GM12872 (cell line): ENCODE data around the gene OFD1.

Experiments
- TF ChIP-seq, protein P1 (sequence below): IDR thresholded peaks from 3 replicates; pipeline ENCODE4 v1.5.1; 2011; ENCODE audit warnings: low read depth, mild to moderate bottlenecking, low read length, moderate library complexity; ENCODE audit not compliant: insufficient read depth

The OFD1 gene

DNA sequence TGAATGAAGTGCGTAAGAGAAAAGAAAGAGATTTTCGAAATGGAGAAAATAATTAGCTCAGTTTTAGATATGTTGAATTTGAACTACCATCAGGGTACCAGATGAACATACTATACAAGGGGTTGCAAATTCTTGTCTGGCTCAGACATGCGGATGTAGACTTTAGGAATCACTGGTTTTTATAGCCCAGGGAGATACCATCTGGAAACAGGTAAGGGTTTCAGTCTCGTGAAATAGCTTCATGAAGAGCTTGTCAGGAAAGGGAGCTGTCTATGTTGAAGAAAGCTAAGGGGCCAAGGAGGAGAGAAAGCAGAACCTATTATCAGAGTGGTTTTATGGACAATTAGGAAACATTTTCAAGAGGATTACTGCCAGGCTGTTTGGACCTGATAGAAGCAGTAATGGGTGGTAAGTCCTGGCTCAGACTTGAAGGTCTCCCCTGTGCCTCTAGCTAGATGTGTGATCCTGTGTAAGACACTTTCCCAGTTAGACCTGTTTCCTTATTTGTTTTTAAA is 38.9 kb upstream of the OFD1 start:
- TF ChIP-seq, protein P1, sequence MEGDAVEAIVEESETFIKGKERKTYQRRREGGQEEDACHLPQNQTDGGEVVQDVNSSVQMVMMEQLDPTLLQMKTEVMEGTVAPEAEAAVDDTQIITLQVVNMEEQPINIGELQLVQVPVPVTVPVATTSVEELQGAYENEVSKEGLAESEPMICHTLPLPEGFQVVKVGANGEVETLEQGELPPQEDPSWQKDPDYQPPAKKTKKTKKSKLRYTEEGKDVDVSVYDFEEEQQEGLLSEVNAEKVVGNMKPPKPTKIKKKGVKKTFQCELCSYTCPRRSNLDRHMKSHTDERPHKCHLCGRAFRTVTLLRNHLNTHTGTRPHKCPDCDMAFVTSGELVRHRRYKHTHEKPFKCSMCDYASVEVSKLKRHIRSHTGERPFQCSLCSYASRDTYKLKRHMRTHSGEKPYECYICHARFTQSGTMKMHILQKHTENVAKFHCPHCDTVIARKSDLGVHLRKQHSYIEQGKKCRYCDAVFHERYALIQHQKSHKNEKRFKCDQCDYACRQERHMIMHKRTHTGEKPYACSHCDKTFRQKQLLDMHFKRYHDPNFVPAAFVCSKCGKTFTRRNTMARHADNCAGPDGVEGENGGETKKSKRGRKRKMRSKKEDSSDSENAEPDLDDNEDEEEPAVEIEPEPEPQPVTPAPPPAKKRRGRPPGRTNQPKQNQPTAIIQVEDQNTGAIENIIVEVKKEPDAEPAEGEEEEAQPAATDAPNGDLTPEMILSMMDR, result no peak

DNA sequence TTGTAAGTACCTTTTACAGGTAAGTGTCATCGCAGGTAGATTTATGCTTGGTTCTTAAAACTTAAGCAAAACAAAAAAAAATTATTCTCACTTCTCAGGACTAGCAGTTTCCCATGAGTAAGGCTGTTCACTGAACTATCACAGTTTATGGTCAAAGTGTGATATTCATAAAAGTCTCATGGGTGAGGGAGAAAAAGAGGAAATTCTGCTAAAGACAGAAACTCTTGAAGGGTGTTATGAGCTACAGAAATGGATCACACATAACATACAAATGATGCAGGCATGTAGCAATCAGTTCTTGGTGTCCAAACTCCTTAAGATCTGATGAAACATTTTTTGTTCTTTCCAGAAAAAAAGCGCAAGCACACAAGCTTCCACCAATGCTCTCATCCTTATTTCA is 37.1 kb upstream of the OFD1 start:
- TF ChIP-seq, protein P1, result no peak

DNA sequence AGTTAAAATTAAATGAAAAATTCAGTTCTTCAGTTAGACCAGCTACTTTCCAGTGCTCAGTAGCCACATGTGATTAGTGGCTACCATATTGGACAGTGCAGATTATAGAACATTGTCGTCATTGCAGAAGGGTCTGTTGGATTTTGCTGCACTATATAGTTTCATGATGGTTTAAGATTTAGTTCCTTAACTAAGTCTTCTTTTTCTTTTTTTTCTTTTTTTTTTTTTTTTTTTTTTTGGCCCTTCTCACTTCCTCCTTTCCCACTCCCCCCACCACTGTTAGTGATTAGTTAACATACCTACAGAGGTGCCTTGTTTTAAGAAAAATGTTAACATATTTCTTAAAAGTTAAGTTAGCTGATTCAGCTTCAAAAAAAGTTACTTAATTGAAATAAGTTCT is 36.6 kb upstream of the OFD1 start:
- TF ChIP-seq, protein P1, result no peak

DNA sequence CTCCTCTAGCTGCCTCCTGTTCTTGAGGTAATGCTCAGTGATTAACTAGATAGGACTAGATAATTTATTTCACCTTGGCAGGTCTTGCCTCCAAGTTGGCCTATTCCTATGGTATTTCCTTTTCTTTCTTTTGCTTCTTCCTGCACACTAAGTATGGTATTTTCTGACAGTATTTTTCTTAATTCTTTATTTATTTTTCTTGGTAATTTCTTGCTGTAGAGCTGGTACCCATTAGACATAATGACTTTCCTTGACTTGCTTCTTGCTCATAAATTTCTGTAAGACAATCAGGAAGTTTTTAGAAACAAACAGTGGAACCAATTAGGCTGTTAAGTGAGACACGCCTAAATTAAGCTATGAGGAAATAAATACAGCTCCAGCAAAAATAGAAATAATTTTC is 36.1 kb upstream of the OFD1 start:
- TF ChIP-seq, protein P1, result no peak

- TF ChIP-seq, protein P1, result no peak
Measured at GRCh38 chrX:13699183-13699826, 35.2 kb upstream of the OFD1 start.

DNA sequence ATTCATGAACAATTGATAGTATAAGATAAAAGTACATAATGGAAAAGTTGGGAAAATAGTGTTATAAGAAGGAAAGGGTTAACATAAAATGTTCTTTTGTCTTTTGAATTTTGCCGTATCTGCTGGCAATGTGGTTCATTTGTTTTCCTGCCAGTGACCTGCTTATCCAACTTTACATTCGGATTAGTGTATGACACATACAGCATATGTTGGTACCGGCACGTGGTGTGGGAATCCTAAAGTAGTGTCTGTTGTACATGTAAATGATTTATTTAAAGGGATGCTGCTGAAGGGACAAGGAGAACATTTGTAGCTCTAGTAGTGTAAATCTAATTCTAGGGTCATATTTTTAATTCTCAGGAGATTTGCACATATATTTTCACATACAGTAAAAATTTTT is 34.2 kb upstream of the OFD1 start:
- TF ChIP-seq, protein P1, result no peak

DNA sequence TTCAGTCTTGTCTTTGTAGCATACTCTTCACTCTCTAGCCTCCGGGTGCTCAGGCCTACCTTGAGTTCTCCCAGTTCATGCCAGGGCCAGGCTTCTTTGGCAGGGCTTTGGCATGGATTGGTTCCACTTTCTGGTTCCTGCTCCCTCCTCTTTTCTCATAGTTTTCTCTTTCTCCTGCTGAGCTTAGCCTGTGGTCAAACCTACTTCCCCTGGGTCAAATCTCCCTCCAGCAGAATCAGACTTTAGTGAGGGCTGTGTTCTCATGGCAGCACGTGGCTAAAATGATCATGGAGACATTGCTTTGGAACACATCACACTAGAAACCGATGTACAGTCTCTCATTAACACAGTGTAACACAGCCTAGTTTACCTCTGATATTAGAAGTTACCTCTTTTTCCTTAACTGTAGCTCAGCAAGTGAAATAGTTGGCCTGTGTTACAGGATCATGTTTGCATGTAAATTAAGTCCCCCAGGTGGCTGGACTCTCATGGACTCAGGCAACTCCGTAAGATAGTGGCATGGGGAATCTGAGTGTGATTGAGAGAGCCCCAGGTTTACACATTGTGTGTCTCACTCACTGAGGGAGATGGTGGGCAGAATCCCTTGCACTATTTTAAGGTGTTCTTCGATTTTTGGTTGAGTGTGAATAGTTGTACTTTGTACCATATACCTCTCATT is 32.3 kb upstream of the OFD1 start:
- TF ChIP-seq, protein P1, result no peak
